ENCODE results near the gene SLC29A3.

- TF ChIP-seq POLR2A (IDR thresholded peaks at IDR 0.05) (no peak), CTCF (IDR thresholded peaks at IDR 0.05) (no peak)
These were observed 61.8 kb downstream of the SLC29A3 start for GRCh38 chr10:71380841-71381240.

All from breast epithelium (tissue), 3 donors.